WERI-Rb-1 (cell line): ENCODE data around the gene GFPT2.

ENCODE experiments used
- DNase-seq: peaks from one replicate; pipeline ENCODE4 v3.0.0-alpha.2; 2020
- H3K27ac ChIP-seq: fragments of 250-450 bp; sonication (Bioruptor Pico); 2 replicates; pipeline ENCODE4 v1.5.1; 2020; ENCODE audit warnings: mild to moderate bottlenecking, moderate library complexity
- H3K27me3 ChIP-seq: fragments of 250-450 bp; sonication (Bioruptor Pico); 2 replicates; pipeline ENCODE4 v1.5.1; 2021; ENCODE audit warnings: mild to moderate bottlenecking, low read depth, moderate library complexity; ENCODE audit not compliant: insufficient read depth, severe bottlenecking
- H3K36me3 ChIP-seq: fragments of 250-450 bp; sonication (Bioruptor Pico); 2 replicates; pipeline ENCODE4 v1.5.1; 2020; ENCODE audit warnings: mild to moderate bottlenecking, moderate library complexity
- H3K4me3 ChIP-seq: 2 replicates; pipeline ENCODE4 v1.5.1; 2011; ENCODE audit warnings: low read depth, mild to moderate bottlenecking, control low read depth, low read length
- H3K9me3 ChIP-seq: fragments of 250-450 bp; sonication (Bioruptor Pico); 2 replicates; pipeline ENCODE4 v1.5.1; 2021; ENCODE audit warnings: mild to moderate bottlenecking, moderate library complexity; ENCODE audit not compliant: severe bottlenecking
- TF ChIP-seq, protein P1 (sequence below): IDR thresholded peaks from 2 replicates; pipeline ENCODE4 v1.5.1; 2011; ENCODE audit warnings: low read depth, mild to moderate bottlenecking, control low read depth, inconsistent platforms, low read length

The GFPT2 gene

DNA sequence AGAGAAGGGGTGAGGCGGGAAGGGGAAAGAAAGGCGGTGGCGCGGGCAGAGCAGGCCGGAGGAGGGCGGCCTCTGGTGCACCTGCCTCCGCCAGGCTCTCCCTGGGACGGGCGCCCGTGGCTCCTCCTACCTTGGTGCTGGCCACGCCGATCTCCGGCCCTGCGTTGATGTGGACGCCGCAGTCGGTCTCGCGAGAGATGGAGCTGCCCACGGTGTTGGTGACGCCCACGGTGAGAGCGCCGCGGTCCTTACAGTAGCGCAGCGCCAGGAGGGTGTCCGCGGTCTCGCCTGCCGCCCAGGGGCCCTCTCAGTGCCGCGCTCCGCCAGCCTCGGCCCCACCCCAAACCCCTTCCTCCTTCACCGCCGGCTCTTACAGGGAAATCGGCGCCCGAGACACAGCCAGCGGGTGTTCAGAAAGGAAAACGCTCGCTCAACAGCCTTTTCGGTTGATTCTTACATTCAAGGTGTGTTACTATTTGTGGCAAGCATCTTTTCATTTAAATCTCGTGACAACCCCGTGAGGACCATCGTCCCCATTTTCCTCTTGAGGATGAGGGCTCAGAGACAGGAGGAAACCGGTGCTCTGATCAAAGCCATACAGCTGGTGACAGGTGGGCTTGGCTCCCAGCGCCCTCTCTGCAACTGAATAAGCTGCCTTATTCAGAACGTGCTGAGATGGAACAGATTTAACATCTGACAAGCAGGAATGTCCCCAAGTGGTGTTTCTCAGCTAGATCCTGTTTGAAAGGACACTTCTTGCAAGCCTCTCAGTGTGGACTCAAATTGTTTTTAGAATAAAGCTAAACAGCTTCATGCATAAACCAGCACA, 39.2 kb downstream of the GFPT2 start:
- peak; percentile 89 for DNase-seq
- TF ChIP-seq, protein P1, sequence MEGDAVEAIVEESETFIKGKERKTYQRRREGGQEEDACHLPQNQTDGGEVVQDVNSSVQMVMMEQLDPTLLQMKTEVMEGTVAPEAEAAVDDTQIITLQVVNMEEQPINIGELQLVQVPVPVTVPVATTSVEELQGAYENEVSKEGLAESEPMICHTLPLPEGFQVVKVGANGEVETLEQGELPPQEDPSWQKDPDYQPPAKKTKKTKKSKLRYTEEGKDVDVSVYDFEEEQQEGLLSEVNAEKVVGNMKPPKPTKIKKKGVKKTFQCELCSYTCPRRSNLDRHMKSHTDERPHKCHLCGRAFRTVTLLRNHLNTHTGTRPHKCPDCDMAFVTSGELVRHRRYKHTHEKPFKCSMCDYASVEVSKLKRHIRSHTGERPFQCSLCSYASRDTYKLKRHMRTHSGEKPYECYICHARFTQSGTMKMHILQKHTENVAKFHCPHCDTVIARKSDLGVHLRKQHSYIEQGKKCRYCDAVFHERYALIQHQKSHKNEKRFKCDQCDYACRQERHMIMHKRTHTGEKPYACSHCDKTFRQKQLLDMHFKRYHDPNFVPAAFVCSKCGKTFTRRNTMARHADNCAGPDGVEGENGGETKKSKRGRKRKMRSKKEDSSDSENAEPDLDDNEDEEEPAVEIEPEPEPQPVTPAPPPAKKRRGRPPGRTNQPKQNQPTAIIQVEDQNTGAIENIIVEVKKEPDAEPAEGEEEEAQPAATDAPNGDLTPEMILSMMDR = 0 out of 2 replicates have a peak, but pooled peaks have one; percentile 3
- H3K9me3 ChIP-seq = no peaks in the 10 kb centered on the region
- H3K27ac ChIP-seq = peak overlapping the region; percentile 62
- no peaks in the 10 kb centered on the region for H3K36me3 ChIP-seq
- H3K4me3 ChIP-seq = peak overlapping the region; percentile 46
- H3K27me3 ChIP-seq = no peaks in the 10 kb centered on the region

DNA sequence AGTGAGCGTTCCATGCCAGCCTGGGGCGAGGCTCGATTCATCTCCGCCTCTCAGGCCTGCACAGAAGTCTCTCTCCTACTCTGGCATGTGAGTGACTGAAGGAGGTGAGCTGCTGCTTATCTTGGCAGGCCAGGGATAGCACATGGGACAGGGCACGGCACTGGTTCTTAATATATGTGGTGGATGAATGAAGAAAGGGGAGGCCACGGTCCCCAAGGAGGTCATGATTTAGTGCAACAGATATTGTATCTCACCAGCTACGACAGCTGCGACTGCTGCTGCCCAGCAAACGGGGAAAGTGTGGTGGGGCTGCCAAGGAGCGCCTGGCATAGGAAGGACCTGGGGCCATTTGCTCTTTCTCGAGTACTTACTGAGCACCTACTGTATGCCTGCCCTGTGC, 41.9 kb downstream of the GFPT2 start:
- Histone ChIP-seq H3K36me3 (no peaks in the 10 kb centered on the region), H3K27me3 (no peaks in the 10 kb centered on the region), H3K27ac (no peak overlapping the region), H3K9me3 (no peaks in the 10 kb centered on the region), H3K4me3 (no peak overlapping the region)
- TF ChIP-seq, protein P1 = no peak
- DNase-seq = no peak

DNA sequence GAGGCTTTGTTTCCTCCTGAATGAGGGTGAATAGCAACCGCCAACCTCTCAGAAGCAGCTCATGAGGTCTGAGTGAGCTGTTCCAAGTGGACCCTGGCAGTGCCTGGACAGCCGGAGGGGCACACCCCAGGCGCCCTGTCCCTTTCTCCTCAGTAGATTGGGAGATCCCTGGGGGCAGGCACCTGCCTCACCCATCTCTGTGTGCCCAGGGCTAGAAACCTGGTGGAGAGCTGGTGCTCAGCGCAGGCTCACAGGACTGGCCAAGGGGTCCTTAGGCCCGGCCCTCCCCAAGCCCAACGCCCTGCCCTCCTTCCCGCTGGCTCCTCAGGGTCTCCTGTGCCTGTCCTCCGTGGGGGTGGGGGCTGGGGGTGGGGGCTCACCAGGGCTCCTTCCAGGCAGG, 46.3 kb downstream of the GFPT2 start:
- no peaks in the 10 kb centered on the region for H3K36me3 ChIP-seq
- TF ChIP-seq, protein P1 = no peak
- no peak overlapping the region for H3K4me3 ChIP-seq

GRCh38 chr5:180305481-180305880, 47.7 kb downstream of the GFPT2 start:
- TF ChIP-seq, protein P1 = no peak
- DNase-seq = no peak
- H3K9me3 ChIP-seq = no peaks in the 10 kb centered on the region

More for the DNA sequence above, 46.3 kb downstream of the GFPT2 start:
- DNase-seq = no peak
- no peaks in the 10 kb centered on the region for H3K9me3 ChIP-seq
- no peaks in the 10 kb centered on the region for H3K27me3 ChIP-seq
- no peak overlapping the region for H3K27ac ChIP-seq

GRCh38 chr5:180304431-180305375, 48.4 kb downstream of the GFPT2 start:
- H3K36me3 ChIP-seq = no peaks in the 10 kb centered on the region

More at GRCh38 chr5:180305481-180305880, 47.7 kb downstream of the GFPT2 start:
- H3K36me3 ChIP-seq = no peaks in the 10 kb centered on the region
- H3K27me3 ChIP-seq = no peaks in the 10 kb centered on the region
- H3K27ac ChIP-seq = no peak overlapping the region
- H3K4me3 ChIP-seq = no peak overlapping the region

More at GRCh38 chr5:180304431-180305375, 48.4 kb downstream of the GFPT2 start:
- no peak overlapping the region for H3K4me3 ChIP-seq
- no peak for DNase-seq
- no peaks in the 10 kb centered on the region for H3K27me3 ChIP-seq
- no peaks in the 10 kb centered on the region for H3K9me3 ChIP-seq
- no peak overlapping the region for H3K27ac ChIP-seq
- TF ChIP-seq, protein P1 = no peak
